Measurements from ENCODE around the gene NRG2.

- TF ChIP-seq JUN (IDR thresholded peaks at IDR 0.05; ENCODE audit: low read depth, low read length) (no peak), POLR2AphosphoS5 (IDR thresholded peaks at IDR 0.05; ENCODE audit: low read depth, low read length) (no peak), CTCF (IDR thresholded peaks at IDR 0.05; ENCODE audit: control extremely low read depth in 1 of 3, insufficient read depth in 1 of 3, low read depth in 1 of 3, low read length in 3 of 3) (peak; percentile 100), TBP (IDR thresholded peaks at IDR 0.05; ENCODE audit: low read depth, low read length) (peak; percentile 58; the same call in 1 of the 2 replicates), POLR2A (IDR thresholded peaks at IDR 0.05; ENCODE audit: control extremely low read depth in 1 of 2, low read depth in 2 of 2, low read length in 2 of 2) (no peak), TAF1 (IDR thresholded peaks at IDR 0.05; ENCODE audit: low read depth, low read length) (no peak), FOSL1 (IDR thresholded peaks at IDR 0.05; ENCODE audit: insufficient read depth, low read depth, low read length) (no peak)
Observed at GRCh38 chr5:139968547-139969261, 74.4 kb downstream of the NRG2 start.

All from H1 (cell line).